HG02763 (cell line): ENCODE data around the gene SGTA.

Source experiments
- ATAC-seq: cut with Tn5 transposase; IDR thresholded peaks from one replicate; pipeline ENCODE4 v1.9.1; 2021; ENCODE audit warnings: mild to moderate bottlenecking, moderate library complexity; ENCODE audit not compliant: unreplicated experiment

The SGTA gene

DNA sequence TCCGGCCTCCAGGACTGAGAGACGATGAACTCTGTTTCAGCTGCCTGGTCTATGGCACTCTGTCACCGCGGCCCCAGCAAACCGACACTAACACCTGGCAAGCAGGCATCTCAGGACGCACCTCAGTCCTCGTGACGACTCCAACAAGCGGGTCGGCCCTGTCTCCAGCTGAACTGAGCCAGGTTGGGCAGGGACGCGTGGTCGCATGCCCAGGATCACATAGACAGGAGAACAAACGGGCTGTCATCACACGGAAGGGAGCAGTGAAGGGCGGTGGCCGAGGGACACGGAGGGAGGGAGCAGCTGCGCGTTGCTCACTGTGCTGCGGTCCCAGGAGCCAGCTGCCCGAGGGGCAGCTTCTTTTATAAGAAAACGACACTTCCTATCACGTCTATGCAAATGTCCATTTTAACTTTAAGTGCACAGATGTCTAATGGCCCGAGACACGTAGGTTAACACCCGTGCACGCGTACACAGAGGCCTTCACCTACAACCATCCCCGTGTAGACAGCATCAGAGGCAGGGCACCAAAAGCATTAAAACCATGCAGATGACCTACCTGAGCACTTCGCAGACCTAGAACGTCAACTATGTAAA, 8.9 kb downstream of the SGTA start:
- no peak for ATAC-seq

DNA sequence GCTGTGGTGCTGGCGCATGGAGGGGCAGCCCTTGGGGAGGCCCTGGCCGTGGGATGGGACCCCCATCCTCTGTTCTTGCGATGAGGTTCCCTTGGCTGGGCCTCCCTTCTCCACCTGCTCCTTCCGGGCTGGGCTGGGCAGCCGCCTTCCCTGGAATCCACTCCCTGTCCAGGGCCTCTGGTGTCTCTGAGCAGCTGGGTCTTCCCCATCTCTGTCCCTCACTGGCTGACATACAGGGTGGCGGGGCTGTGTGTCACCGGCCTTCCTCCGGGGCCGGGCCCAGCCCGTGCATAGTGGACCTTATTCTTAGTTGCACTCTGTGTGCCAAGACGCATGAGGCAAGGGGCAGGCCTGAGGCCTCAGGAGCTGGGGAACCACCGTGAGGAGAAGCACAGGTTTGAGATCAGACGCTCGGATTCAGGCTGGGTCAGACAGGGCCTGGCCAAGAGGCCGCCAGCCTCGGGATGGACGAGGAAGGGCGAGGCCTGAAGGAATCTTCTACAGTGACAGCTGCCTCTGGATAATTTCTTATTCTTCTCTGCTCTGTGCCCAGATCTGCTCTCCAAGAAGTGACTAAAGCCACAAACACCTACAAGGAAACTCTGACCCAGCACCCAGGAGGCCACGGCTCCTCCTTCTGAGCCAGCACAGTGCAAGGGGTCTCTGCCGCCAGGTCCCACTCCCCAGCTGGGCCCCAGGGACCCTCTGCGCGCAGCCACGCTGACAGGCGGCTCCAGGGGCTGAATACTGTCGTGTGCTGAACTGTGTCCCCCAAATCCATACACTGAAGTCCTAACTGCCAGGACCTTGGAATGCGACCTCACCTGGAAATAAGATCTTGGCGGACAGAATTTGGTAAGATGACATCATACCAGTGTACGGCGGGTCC, 11.0 kb downstream of the SGTA start:
- no peak for ATAC-seq

DNA sequence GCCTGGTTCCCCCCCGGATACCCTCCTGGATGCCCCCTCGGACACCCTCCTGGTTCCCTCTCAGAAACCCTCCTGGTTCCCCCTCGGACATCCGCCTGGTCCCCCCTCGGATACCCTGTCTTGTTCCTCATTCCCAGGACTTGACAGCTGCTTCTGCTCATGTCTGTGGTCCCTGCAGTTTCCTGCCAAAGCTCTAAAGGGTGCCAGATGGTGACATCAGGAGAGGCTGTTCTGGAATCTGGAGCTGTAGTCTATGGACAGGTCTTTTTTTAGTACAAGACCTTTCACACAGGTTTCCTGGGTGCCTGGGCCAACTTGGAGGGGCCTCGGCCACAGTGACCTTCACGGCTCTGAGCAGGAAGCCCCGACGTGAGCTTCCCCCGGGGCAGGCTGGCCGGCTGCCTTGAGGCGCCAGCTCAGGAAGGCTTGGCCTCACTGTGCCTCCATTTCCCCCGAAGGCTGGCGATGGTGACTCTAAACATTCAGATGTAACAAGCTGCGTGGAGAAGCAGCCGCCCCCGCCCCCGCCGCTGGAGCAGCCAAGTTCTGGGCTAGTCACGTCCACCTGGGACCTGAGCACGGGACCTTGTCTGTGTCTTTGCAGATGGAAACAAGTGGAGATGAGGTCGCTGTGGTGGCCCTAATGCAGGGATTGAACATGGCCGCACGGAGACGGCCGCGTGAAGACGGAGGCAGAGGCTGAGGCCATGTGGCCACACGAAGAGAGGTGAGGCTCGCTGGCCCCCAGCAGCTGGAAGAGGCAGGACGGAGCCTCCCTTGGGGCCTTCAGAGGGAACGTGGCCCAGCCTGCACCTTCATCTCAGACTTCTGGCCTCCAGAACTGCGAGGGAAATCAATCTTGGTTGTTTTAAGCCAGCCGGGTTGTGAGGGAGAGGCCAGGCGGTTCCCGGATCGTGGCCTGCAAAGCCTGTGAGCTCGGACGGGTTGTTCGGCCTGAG, 12.7 kb downstream of the SGTA start:
- no peak for ATAC-seq

DNA sequence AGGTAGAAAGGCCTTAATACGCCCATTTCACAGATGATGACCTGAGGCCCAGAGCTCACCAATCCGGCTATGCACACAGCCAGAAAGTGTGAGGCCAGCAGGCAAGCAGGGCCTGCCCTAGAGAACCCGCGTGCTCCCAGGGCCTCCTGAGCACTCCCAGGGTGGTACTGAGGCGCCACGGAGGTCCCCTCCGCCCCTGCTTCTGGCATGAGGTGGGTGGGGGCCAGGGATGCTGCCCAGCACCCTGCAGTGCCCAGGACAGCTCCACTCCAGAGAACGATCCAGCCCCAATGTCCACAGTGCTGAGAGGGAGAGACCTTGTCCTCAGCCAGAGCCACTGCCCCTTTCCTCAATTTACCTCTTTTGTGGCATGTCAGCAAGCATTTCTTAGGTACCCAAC, 13.9 kb downstream of the SGTA start:
- no peak for ATAC-seq

DNA sequence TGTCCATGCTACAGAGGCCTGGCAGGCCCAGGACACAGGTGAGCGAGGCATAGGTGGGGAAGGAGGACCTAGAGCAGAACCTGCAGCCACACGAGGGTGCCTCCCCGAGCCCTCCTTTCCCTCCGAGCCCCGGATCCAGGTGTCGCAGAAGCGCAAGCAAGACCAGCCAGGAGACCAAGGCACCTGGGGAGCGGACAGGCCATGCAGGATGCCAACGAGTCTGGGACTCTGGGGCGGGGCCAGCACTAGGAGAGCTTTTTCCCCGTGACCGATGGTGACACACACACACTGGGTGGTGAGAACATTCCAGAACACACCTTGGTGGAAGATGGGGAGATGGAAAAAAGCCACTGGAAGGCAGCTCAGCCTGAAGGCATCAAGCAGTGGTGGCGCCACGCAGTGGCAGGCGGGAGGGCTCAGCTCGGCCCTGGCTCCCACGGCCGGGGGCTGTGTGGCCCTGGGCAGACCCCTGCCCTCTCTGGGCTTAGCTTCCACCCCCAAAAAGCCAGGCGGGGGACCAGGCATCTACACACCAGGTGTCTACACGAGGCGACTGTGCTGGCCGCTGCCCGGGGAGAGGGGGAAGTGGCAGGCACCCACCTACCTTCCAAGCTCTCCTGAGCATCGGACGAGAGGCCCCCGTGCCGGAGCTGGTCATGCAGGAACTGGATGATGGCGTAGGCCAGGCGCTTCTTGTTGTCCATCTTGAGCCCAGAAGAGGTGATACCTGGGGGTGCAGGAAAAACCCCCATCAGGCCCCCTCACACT, 14.5 kb downstream of the SGTA start:
- no peak for ATAC-seq

DNA sequence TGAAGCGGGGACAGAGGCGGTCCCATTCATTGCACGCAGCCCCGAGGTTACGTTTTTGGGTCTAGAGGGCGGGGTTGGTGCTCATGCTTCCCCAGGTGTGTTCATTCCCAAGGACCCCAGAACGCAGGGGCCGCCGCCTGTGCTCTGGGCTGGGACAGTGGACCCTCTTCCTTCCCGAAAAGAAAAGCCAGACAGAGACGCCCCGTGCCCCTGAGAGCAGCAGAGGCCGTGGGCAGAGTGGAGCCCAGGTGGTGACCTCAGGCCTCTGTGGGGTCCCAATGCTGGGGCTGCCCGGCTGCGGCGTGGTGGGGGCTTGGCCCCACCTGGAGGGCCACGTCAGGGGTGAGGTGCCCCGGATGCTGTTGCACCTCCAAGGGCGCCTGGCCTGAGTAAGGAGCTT, 15.4 kb downstream of the SGTA start:
- ATAC-seq, result no peak

DNA sequence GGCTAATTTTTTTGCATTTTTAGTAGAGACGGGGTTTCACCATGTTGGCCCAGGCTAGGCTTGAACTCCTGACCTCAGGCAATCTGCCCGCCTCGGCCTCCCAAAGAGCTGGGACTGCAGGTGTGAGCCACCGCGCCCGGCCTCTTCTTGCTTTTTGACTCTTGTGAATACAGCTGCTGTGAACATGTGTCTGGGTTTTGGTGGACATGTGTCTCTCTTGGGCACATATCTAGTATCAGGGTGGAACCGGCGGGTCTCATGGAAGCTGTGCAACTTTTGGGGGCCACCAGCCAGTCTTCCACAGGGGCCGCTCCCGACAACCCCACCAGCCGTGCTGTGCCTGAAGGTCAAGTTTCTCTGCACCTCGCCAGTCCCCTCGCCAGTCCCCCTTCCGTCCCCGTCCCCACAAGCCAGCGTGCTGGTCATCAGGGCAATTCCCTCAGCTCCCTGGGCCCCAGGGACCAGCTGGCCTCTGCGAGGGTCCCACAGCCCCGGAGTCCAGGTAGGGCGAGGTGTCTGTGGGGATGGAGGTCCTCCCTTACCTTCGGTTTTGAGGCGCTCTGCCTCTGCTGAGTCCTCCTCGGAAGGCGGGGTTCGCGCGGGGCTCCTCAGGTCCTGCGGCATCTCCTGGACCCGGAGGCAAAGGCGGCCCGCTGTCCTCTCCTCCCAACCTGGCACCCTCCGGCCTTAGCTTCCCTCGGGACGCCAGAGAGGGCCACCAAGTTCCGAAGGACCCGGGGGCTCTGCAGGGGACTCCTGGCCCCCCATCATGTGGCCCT, 16.3 kb downstream of the SGTA start:
- no peak for ATAC-seq

DNA sequence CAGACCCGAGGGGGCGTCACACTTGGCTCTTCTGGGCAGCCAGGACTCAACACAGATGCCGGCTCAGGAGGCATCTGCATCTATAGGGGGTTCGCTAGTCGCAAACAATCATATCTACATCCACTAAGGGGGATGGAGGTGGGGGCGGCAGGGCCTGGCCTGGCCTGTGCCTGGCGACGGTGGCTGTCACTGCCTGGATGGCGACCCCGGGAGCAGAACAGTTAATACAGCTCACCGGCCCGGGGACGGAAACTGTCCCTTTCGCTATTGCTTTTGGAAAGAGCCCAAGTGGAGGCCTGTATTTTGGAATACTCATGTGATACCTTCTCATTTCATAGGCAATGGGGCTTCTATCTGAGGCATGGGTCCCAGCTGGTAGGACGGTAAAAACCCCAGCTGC, 17.7 kb downstream of the SGTA start:
- no peak for ATAC-seq

DNA sequence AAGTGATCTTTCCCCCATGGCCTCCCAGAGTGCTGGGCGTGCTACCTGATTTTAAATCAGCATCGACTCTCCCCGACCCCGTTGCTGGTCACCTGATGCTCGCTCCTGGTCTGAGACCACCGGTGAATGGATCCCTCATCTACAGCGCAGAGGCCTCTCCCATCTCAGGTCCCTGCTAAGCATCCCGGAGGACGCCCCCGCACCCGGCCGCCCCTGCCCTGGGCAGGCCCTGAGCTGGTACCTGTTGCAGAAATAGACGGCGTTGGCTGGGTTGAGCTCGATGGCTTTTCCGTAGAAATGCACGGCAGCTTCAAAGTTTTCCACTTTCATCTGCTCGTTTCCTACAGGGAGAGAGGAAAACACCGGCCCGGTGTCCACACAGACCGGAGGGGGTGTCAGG, 18.1 kb downstream of the SGTA start:
- no peak for ATAC-seq

DNA sequence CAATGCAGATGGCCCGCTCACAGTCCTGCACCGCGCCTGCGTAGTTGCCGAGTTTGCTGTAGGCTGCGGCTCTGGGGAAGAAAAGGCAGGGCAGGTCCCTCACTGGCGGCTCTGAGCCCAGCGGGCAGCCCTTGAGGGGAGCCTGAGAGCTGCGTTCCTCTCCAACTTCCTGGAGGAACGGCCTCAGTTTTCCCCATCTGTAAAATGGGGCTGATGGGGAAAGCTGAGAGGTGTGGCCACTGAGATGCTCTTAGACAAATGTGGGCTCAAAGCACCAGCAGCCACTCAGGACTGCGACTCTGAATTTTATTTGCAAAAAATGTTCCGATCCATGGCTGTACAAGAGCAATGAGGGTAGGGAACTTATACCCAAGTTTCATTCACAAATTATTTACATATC, 19.4 kb downstream of the SGTA start:
- ATAC-seq, result no peak

DNA sequence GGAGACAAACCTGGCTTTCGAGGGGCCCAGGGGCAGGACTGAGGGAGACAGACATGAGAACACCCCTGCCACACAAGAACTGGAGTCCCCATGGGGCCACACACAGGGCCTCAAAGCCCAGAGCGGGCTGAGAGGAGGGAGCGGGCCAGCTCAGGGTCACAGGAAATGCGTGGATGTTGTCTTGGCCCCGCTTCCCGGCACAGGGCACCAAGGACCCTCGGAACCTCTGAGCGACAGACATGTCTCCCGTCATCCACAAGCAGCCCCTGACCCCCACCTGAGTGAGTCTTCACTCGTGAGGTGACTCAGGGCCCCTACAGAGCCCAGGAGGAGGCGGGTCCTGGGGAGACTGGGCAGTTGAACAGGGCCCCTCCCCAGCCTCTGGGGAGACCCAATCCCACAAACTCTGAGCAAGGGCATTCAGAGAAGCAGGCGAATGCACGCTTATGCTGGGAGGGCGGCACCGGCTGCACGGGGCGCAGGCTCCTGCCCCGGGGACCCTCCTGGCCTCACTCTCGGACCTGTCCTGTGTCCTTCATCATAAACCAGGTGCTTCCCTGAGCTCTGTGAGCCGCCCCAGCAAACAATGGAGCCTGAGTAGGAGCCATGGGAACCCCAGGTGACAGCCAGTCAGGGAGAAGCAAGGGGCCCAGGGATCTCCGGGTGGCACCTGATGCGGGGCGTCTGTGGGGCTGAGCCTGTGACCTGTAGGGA, 20.1 kb downstream of the SGTA start:
- ATAC-seq, result no peak

DNA sequence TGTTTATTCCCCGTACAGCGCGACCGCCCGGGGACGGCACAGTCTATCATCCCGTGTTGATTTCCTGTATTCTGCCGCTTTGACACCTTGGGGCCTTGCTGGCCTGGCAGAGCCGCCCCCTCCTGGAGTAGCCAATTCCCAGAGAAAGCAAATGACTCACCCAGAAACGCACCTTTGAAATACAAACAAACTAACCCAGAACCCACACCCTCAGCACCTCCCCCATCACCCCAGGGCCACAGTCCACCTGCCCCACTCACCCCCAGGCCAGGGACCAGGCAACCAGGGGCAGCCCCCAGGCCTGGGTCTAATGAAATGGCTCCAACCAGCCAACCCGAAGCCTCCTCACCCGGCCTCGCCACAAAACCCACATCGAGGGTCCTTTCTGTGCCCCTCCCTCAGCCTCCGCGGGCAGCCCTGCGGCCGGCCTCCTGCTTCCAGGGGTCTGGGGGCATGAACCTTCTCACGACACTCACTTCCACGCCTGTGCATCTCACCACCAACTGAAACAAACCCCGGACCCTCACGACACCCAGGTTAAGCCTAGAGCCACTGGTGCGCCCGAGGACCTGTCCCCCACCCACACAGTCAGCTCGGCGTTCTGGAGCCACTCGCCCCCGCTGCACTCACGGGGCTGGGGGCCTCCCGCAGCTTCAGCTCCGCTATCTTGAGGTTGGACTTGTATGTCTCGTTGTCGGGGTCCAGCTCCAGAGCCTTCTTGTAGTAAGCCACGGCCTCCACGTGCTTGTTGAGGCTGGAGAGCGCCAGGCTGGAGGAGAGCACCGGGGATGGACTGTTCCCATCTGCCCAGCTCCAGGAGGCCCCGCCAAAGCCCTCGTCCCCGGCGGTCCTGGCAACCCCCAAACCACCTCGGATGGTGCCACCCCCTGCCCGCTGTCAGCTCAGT, 20.9 kb downstream of the SGTA start:
- no peak for ATAC-seq

DNA sequence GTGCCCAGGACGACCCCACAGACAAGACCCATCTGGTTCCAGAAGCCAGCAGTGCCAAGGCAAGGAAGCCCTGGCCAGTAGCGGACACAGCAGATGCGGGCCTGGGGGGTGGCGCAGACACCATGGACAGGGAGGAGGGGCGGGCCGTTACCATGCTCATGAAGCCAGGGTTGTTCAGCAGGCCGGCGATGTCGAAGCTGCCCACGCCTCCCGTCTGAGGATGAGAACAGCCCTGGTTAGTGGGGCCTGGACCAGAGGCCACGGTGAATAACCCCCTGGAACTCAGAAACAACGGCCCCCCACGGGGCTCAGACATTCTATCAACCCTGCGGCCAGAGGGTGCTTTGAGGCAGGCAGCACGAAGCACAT, 21.8 kb downstream of the SGTA start:
- no peak for ATAC-seq

DNA sequence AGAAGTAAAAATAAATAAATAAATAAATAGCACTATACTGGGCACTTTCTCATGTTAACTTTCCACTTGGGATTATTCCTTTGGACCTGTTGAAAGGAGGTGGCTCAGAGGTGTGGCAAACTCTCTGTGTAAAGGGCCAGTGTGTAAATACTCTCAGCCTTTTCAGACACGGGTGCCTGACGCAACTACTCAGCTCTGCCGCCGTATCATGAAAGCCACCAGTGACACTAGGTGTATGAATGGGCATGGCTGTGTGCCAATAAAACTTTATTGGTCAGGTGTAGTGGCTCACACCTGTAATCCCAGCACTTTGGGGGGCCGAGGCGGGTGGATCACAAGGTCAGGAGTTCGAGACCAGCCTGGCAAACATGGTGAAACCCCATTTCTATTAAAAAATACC, 23.1 kb downstream of the SGTA start:
- ATAC-seq, result no peak

DNA sequence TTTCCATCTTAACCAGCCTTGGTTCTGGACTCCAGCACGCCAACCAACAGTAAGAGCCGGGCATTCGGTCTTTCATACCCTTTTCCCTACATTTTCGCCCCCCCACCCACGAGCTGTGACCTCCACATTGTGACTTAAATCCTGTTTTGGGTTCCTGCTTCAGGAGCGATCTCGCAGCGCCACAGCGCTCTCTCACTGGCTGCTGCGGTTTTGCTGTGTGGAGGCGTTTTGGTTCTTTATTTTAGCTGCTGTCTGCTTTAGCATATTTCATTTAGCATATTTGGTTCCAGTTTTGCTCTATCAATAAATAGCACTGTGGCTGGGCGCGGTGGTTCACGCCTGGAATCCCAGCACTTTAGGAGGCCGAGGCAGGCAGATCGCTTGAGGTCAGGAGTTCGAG, 23.7 kb downstream of the SGTA start:
- no peak for ATAC-seq

DNA sequence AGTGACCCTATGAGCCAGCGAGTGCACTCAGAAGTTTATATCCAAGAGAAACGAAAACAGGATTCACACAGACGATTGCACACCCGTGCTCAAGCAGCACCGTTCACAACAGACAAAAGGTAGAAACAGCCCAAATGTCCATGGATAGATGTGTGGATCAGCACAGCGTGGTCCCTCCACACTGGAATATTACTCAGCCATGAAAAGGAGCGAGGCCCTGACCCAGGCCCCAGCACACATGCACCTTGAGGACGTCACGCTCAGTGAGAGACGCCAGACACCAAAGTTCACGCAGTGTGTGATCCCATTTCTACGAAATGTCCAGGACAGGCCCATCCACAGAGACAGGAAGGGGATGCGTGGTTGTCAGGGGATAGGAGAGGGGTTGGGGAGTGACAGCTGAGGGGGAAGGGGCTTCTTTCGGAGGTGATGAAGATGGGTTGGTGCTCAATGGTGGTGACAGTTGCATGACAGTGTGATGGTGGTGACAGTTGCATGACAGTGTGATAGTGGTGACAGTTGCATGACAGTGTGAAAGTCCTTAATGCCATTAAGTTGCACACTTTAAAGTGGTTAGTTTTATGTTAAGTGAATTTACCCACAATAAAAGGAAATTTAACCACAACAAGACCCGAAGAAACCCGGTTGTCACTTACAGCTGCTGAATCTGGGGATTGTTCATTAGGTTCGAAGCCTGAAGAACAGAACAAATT, 24.3 kb downstream of the SGTA start:
- ATAC-seq, result no peak

DNA sequence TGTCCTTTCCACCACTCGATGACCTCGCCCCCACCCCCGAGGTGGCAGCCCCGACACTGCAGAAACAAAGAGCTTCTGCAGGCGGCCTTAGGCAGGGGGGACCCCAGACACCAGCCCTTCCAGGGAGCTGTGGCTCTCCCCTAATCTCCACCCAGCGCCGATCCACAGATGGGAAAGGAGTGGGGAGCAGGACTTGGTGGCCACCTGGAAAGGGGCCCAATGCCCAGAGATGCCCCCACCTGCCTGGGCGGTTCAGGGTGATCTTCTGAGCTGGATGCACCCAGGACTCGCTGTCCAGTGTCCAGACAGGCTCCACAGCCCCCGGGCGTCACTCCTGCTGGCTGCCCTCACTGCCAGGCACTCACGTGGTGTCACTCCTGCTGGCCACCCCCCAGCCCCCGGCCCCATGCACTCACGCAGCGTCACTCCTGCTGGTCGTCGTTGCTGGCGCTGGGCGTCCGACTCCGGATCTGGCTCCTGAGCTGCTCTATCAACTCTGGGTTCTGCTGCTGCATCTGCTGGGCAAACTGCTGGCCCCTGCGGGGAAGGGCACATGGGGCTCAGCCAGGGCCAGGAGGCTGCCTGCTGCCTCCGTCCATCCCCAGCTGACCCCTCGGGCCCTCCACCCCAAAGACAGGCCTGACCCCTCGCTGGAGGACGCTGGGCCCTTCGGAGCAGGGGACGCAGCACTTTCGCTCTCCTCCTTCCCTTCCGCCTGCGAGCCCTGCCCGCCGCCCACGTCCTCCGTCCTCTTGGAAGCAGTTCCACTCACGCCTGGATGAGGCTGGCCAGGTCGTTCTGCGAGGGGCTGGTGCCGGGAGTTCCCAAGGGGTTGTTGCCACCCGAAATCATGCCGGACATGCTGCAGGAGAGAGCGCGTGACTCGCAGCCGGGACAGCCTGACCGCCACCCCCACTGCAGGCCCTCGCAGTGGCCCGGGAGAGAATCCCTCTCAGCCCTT, 25.9 kb downstream of the SGTA start:
- ATAC-seq, result no peak
